ENCODE measurements around the gene RND3.

GRCh38 chr2:150535176-150535575 lies 47.7 kb upstream of the RND3 start:
- no peak for TF ChIP-seq CTCF (conservative IDR thresholded peaks at IDR 0.05; ENCODE audit: low read length)
- TF ChIP-seq EZH2phosphoT487 (IDR thresholded peaks at IDR 0.05; ENCODE audit: borderline replicate concordance, low read depth, low read length): no peak
